Breast epithelium (tissue), 3 donors: ENCODE results near the gene SLIT1.

Experiments used
- CTCF ChIP-seq, 3 donors: fragments of 450-650 bp; IDR thresholded peaks; one replicate each; pipeline ENCODE4 v1.5.1; 2016 to 2017; ENCODE audit warnings: antibody characterized with exemption in 3 of 3, mild to moderate bottlenecking in 3 of 3, moderate library complexity in 3 of 3
- POLR2A ChIP-seq: fragments of 450-650 bp; IDR thresholded peaks from one replicate; pipeline ENCODE4 v1.6.1; 2016; ENCODE audit warnings: antibody characterized with exemption, mild to moderate bottlenecking, moderate library complexity
- POLR2AphosphoS5 ChIP-seq, 3 donors: sonication (generic); formaldehyde crosslinking; IDR thresholded peaks; one replicate each; pipeline ENCODE4 v1.6.1; 2017; ENCODE audit warnings: antibody characterized with exemption in 3 of 3

- TF ChIP-seq POLR2AphosphoS5 (IDR thresholded peaks at IDR 0.05) (no peak), POLR2A (no peak), CTCF (IDR thresholded peaks at IDR 0.05) (no peak)
Observed at GRCh38 chr10:97154162-97154561, 31.6 kb downstream of the SLIT1 start.
